ENCODE measurements around the gene RFX8. TPM values are rescaled to one million over a fixed set of nuclear protein-coding genes. Genes with fewer than 3 reads are reported as not detected.
"Not testable (repeated sequence)": the region's sequence is repeated elsewhere in the genome, so short reads cannot be mapped to it uniquely, and the experiment has no call there.

The RFX8 gene
- total and polyA plus RNA-seq, 2 of the 8 experiments (the other 6 are each of a cell fraction or from before 2014, with no cell fraction given) = 0.60 to 0.97 TPM

DNA sequence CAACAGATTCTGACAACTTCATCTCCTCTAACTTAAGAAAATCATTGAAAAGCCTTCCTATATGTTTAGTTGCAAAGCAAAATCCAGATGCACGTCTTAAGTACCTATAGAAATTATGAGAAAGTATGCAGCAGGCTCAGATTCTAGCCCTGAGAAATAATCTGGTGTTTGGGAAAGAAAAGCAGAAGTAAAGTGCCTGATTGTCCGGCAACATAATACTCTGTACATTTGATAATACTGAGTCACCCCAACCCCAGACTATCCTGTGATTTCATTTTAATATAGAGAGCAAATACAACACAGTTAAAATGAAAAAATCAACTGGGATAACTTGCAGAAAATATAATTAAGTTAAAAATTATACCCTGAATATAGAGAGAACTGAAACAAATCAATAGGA, 13.5 kb downstream of the RFX8 start (continued):
- TF ChIP-seq HDAC2 (IDR thresholded peaks at IDR 0.05; ENCODE audit: borderline replicate concordance in 1 of 2, low read depth in 2 of 2, low read length in 2 of 2) = no peak
- no peak for TF ChIP-seq GABPA (IDR thresholded peaks at IDR 0.05; ENCODE audit: borderline replicate concordance, insufficient read depth, low read length)
- no peak for TF ChIP-seq TAF7 (optimal IDR thresholded peaks at IDR 0.05; ENCODE audit: borderline replicate concordance, low read depth, low read length)
- TF ChIP-seq YY1 (IDR thresholded peaks at IDR 0.05; ENCODE audit: low read depth, low read length) = no peak
- TF ChIP-seq EZH2 (IDR thresholded peaks at IDR 0.05; ENCODE audit: low read depth, low read length, severe bottlenecking) = no peak
- no peak for TF ChIP-seq TAF1 (IDR thresholded peaks at IDR 0.05; ENCODE audit: low read depth, low read length)
- TF ChIP-seq KDM1A (IDR thresholded peaks at IDR 0.05; ENCODE audit: borderline replicate concordance, low read length) = no peak

DNA sequence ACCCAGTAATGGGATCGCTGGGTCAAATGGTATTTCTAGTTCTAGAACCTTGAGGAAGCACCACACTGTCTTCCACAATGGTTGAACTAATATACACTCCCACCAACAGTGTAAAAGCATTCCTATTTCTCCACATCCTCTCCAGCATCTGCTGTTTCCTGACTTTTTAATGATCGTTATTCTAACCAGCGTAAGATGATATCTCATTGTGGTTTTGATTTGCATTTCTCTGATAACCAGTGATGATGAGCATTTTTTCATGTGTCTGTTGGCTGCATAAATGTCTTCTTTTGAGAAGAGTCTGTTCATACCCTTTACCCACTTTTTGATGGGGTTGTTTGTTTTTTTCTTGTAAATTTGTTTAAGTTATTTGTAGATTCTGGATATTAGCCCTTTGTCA, 20.5 kb downstream of the RFX8 start:
- H4K20me1 ChIP-seq (replicated peaks in 1 of 2; ENCODE audit: control insufficient read depth in 1 of 2, insufficient read depth in 2 of 2, low read length in 2 of 2); H3K9me3 ChIP-seq (ENCODE audit: insufficient read depth in 2 of 2, low read depth in 1 of 2, low read length in 1 of 2): not testable (repeated sequence)
- WGBS, 2 experiments (ENCODE audit: extremely low coverage in 1 of 2, insufficient coverage in 1 of 2, insufficient read length in 1 of 2, insufficient replicate concordance in 2 of 2, low coverage in 1 of 2, low lambda C conversion rate in 2 of 2, missing lambda C conversion rate in 1 of 2) = 95% methylated on average over 3 of the region's 3 CpGs; no CpG with 5 or more reads in 1 of the 2 experiments

More for the DNA sequence above, 20.5 kb downstream of the RFX8 start:
- H3K4me2 ChIP-seq (ENCODE audit: insufficient read depth in 1 of 2, low read depth in 2 of 2, low read length in 2 of 2); H3K18ac ChIP-seq (ENCODE audit: extremely low read depth, low read length); H3K27me3 ChIP-seq (replicated peaks in 1 of 4; ENCODE audit: control insufficient read depth in 3 of 4, extremely low read depth in 1 of 4, insufficient read depth in 3 of 4, low read length in 3 of 4); H4K8ac ChIP-seq (ENCODE audit: extremely low read depth, insufficient read depth, low read length); H2BK15ac ChIP-seq (ENCODE audit: low read length); H2AFZ ChIP-seq (ENCODE audit: low read length); H2AK5ac ChIP-seq (ENCODE audit: low read depth, low read length); POLR2A ChIA-PET (ENCODE audit: partially characterized antibody); H3K14ac ChIP-seq (ENCODE audit: insufficient read length); H2BK5ac ChIP-seq (ENCODE audit: low read depth, low read length); H3K4ac ChIP-seq (replicated peaks; ENCODE audit: insufficient read length, low read depth, low read length); H3K23me2 ChIP-seq (ENCODE audit: low read depth, low read length); H2BK20ac ChIP-seq (ENCODE audit: low read length); H3K79me1 ChIP-seq (ENCODE audit: low read depth, low read length); H3K4me1 ChIP-seq (replicated peaks in 1 of 4; ENCODE audit: control insufficient read depth in 3 of 4, insufficient read depth in 4 of 4, low read length in 3 of 4); H4K91ac ChIP-seq (replicated peaks; ENCODE audit: insufficient read length, low read length); H3K79me2 ChIP-seq (ENCODE audit: control insufficient read depth in 1 of 2, insufficient read depth in 2 of 2, low read length in 2 of 2); H3K36me3 ChIP-seq (ENCODE audit: control insufficient read depth in 2 of 4, insufficient read depth in 4 of 4, low read length in 3 of 4); H3K27ac ChIP-seq (ENCODE audit: low read depth, low read length); H3K56ac ChIP-seq (replicated peaks; ENCODE audit: insufficient read length, low read depth, low read length); DNase-seq (ENCODE audit: low read depth in 1 of 2, low spot score in 2 of 2); H2BK12ac ChIP-seq (ENCODE audit: low read depth, low read length); H3K23ac ChIP-seq (ENCODE audit: insufficient read length); FAIRE-seq; H4K5ac ChIP-seq (ENCODE audit: insufficient read length, low read depth, low read length); H3K4me3 ChIP-seq (ENCODE audit: extremely low read depth in 1 of 4, insufficient read depth in 2 of 4, low read depth in 3 of 4, low read length in 4 of 4); H3K9ac ChIP-seq (replicated peaks in 1 of 4; ENCODE audit: extremely low read depth in 1 of 4, low read depth in 3 of 4, low read length in 3 of 4); H2BK120ac ChIP-seq (replicated peaks; ENCODE audit: low read depth, low read length): not testable (repeated sequence)
- CTCF ChIA-PET (ENCODE audit: partially characterized antibody) = interaction anchor here (1.1 kb wide), 1 partner anchor 11 kb away, joined by 3 read pairs; no protein-coding TSS in a partner anchor

Measured in H1 (cell line).